Measurements from ENCODE around the gene FBXL20.
"Not testable (repeated sequence)": the region's sequence is repeated elsewhere in the genome, so short reads cannot be mapped to it uniquely, and the experiment has no call there.

FBXL20 gene

GRCh38 chr17:39281806-39282205 is 119.6 kb downstream of the FBXL20 start:
- DNase-seq (ENCODE audit: low read depth), result peak; percentile 62
- no peak overlapping the region for H3K4me3 ChIP-seq (ENCODE audit: low read length)
- TF ChIP-seq, protein P1, sequence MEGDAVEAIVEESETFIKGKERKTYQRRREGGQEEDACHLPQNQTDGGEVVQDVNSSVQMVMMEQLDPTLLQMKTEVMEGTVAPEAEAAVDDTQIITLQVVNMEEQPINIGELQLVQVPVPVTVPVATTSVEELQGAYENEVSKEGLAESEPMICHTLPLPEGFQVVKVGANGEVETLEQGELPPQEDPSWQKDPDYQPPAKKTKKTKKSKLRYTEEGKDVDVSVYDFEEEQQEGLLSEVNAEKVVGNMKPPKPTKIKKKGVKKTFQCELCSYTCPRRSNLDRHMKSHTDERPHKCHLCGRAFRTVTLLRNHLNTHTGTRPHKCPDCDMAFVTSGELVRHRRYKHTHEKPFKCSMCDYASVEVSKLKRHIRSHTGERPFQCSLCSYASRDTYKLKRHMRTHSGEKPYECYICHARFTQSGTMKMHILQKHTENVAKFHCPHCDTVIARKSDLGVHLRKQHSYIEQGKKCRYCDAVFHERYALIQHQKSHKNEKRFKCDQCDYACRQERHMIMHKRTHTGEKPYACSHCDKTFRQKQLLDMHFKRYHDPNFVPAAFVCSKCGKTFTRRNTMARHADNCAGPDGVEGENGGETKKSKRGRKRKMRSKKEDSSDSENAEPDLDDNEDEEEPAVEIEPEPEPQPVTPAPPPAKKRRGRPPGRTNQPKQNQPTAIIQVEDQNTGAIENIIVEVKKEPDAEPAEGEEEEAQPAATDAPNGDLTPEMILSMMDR (conservative IDR thresholded peaks at IDR 0.05; ENCODE audit: low read length), result no peak

- not testable (repeated sequence) for H3K4me3 ChIP-seq (ENCODE audit: low read length)
- DNase-seq (ENCODE audit: low read depth), result peak; percentile 33
These were observed 123.2 kb downstream of the FBXL20 start for GRCh38 chr17:39278246-39278645.

GRCh38 chr17:39277110-39277509 is 124.3 kb downstream of the FBXL20 start:
- no peak for DNase-seq (ENCODE audit: low read depth)
- TF ChIP-seq, protein P1 (conservative IDR thresholded peaks at IDR 0.05; ENCODE audit: low read length), result no peak
- H3K4me3 ChIP-seq (ENCODE audit: low read length), result no peak overlapping the region

GRCh38 chr17:39276113-39276512 is 125.3 kb downstream of the FBXL20 start:
- TF ChIP-seq, protein P1 (conservative IDR thresholded peaks at IDR 0.05; ENCODE audit: low read length), result no peak
- DNase-seq (ENCODE audit: low read depth), result no peak
- no peak overlapping the region for H3K4me3 ChIP-seq (ENCODE audit: low read length)

DNA sequence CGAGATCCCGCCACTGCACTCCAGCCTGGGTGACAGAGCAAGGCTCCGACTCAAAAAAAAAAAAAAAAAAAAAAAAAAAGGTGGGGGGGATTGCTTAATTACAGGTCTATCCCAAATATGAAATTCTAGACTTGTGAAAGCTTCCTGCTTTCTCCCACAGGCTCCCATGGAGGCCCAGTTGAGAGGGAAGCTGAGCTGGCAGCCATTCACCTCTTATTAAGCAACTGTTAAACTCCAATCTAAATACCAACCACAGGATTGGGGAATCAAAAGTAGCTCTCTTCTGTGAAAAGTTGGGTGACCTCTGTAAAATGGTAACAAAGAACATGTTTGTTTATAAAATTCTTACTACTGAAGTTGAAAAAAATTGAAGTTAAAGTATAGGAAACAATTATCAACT is 129.9 kb downstream of the FBXL20 start:
- TF ChIP-seq, protein P1 (conservative IDR thresholded peaks at IDR 0.05; ENCODE audit: low read length), result no peak
- peak; percentile 83 for DNase-seq (ENCODE audit: low read depth)
- no peak overlapping the region for H3K4me3 ChIP-seq (ENCODE audit: low read length)

GRCh38 chr17:39270923-39271322 is 130.5 kb downstream of the FBXL20 start:
- no peak overlapping the region for H3K4me3 ChIP-seq (ENCODE audit: low read length)
- TF ChIP-seq, protein P1 (conservative IDR thresholded peaks at IDR 0.05; ENCODE audit: low read length), result peak; percentile 81
- peak; percentile 92 for DNase-seq (ENCODE audit: low read depth)

DNA sequence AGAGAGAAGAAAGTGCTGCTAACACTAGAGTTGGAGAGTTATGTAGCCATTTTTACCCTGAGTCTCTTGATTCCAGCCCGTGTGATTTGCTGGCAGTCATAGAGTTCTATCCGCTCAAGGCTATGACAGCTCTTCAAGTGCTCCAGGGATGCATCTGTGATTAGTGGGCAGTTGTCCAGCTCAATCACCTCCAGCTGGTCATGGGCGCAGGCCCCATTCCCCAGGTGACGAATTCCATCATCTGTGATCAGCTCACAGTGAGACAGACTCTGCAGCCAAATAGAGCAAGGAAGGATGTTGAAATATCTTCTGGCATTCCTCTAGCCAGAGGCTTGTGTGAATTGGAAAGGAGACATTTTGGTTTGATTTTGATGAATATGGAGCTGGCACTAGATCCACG is 137.3 kb downstream of the FBXL20 start:
- peak; percentile 24 for DNase-seq (ENCODE audit: low read depth)
- H3K4me3 ChIP-seq (ENCODE audit: low read length), result no peak overlapping the region
- TF ChIP-seq, protein P1 (conservative IDR thresholded peaks at IDR 0.05; ENCODE audit: low read length), result no peak

GRCh38 chr17:39261286-39261685 is 140.1 kb downstream of the FBXL20 start:
- TF ChIP-seq, protein P1 (conservative IDR thresholded peaks at IDR 0.05; ENCODE audit: low read length), result peak; percentile 10
- H3K4me3 ChIP-seq (ENCODE audit: low read length), result no peak overlapping the region
- DNase-seq (ENCODE audit: low read depth), result no peak

Data from AG10803 (cell line).